Medulla oblongata (tissue), 1 donor: ENCODE measurements around the gene DMRTB1.

Experiments used
- DNase-seq: peaks from one replicate; pipeline ENCODE4 v3.0.0-alpha.2; 2015; ENCODE audit errors: extremely low spot score

DMRTB1 gene

DNA sequence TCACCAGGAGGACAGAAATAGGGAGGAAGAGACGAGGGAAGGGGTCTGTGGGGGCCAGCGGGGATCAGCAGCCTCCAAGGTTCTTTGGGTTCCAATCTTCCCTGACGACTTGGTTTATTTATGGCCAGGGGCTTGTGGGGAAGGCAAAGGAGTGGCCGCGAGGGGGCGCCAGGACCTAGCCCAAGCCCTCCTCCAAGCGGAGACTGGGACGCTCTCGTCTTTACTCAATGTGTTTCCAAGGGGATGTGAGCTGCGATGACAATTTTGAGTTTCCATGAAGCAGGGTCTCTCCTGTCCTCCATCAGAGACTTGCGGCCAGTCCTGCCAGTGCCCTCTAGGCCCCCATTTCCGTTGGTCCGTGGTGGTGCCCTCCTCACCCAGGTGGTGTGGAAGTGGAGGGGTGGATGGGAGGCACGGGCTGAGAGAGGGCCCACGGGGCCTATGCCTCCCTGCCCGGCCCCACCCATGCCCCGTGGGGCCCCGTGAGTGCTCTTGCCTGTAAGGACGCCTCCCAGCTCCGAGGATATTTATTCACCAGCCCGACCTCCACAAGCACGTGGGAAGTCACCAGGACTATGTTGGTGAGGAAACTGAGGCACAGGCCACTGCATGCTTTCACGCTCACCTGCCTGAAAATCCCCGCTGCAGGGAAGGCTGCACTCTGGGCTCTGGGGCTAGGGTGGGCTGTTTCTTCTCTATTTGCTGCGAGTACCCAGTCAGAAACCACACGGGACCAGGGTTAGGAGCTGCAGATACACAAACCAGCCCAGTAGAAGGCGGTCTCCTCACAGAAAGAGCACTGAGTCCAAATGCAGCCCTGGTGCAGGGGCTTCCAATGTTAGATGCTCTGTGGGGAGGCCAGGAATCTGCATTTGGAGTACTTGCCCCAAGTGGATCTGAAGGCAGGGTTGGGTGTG, 26.5 kb downstream of the DMRTB1 start:
- DNase-seq: peak; percentile 82

DNA sequence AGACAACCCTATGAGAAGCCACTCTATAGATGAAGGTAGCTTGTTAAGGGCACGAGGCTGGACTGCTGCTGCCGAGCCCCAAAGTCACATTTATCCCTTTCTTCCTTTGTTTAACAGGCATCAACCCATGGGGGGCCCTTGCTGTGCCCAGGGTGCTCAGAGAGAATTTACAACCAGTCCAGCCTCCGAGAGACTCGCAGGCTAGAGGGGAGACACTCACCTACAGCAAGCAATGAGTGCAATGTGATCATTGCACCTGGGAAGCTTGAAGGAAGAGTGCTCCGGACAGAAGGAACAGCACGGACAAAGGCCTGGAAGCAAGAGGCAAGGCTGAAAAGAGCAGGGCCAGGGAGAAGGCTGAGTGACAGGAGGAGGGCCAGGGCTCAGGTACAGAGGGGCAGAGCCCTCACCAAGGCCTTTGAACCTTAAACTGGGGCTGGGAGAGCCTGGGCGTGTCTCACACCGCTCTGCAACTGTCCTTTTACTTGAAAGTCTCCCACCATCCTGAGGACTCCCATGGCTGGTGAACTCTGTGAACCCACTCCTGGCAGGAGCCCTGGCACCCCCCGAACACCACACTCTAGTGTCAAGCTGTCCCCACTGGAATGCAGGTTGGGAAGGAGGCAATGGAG, 27.3 kb downstream of the DMRTB1 start:
- DNase-seq: no peak

DNA sequence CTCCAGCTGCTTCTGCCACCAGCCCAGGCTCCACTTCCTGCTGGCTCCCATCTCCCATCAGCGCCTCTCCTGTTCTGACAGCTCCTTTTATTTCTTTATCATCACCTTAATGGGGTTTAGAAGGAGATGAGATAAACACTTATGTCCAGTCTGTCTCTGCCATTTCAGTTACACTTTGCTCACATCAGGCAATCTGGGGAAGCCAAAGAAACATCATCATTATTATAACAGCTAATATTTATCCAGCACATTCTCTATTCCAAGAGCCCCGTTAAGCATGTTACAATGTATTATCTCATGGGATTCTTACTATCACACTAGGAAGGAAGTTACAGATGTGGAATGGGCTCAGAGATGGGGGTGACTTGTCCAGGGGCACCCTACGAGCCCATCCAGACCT, 31.2 kb downstream of the DMRTB1 start:
- no peak for DNase-seq

GRCh38 chr1:53495633-53496345, 36.6 kb downstream of the DMRTB1 start:
- DNase-seq: no peak

DNA sequence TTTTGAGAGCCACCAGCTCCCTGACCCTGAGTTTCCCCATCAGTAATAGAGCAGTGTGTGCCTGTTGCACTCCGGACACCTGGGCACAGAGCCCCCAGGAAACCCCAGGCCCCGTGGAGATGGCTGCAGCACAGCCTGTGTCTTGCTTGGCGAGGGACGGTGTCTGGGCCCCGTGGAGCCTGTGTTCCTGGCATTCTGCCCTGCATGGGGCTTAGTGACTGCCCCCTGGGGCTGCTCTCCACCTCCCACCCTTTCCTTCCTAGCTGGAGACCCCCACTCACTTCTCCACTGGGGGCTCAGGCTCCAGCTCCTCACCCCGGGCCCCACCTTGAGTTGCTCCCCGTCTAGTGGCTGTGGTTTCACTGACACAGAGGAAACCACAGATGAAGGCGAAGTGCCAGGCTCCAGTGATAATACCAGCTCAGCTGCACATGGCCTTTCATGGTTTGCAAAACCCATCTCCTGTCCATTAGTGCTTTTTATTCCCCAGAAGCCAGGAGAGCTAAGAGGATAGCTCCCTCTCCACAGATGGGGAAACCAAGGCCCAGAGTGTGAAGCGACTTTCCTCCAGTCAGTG, 39.4 kb downstream of the DMRTB1 start:
- DNase-seq: no peak

DNA sequence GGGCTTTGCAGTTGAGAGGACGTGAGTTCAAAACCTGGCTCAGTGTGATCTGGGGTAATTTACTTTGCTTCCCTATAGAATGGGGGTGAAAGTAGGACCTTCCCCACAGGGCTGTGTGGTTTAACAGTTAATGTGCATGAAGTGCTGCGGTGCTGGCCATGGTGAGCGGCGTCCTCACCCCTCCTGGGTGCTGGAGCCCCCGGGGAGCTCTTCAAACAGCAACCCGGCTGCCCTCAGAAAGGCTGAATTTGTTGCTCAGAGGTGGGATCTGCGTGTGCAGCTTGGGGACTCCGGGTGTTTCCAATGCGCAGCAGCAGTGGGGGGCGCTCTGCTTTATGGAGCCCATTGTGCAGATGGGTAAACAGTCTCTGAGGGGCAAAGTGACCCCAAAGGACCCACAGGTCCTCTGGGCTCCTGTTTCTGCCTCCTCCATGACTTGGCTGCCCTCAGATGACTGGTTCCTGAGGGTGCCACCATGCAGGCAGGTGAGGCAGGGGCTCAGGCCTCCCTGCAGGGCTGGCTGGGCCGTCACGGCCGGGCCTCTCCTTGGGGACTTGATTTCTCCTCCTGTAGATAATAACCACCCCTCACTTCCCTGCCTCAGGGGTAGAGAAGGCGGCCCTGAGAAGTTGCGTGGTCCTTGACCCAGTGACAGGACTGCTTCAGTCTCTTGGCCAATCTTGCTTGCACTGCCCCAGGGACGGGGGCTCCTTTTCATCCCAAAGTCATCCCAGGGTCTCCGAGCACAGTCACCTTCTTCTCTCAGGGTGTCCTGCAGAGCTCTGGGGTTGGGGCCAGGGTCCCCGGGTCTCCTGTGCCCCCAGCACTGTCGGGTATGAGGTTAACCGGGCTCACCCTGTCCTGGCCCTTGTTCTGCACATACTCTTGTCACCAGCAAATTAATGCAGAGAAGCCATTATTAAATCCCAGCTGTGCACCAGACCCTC, 40.3 kb downstream of the DMRTB1 start:
- no peak for DNase-seq

GRCh38 chr1:53500204-53501064, 41.2 kb downstream of the DMRTB1 start:
- no peak for DNase-seq

DNA sequence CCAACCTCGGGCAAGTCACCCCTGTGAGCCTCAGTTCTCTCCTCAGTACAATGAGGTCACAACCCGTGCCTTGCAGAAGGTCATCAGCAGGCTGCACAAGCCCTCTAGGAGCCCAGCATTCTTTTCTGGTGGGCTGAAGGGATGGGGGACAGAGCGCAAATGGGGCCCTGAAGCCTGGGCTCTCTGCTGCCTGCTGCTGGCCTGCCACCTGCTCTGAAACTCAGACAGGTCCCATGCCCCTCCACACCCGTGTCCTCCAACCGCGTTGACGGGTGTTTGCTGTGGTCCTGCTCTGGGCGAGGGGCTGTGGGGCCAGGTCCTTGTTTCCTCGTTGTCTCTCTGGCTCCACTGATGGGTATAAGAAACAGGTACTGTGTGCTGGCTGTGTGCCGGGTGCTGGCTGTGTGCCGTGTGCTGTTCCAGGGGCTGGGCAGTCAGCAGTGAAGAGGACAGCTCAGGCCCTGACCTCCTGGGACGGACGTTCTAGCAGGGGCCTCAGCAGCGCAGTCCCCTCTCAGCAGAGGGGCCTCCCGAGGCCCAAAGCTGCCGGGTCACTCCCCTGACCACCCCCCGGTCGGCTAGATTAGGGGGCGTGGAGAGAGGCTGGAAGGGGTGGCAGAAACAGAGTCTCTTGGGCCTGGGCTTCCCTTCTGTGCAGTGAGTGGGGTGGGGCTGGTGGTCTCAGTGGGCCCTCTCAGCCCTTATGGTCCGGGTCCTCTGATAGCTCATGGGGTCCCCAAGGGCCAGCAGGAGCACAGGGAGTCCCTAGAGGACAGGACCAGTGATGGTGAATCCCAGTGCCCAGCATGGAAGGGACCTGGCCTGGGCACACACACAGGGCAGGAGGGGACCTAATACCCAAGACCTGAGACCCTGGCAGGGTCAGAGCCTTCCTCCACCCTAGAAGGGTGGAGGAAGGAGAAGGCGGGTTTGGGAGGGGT, 42.1 kb downstream of the DMRTB1 start:
- no peak for DNase-seq

DNA sequence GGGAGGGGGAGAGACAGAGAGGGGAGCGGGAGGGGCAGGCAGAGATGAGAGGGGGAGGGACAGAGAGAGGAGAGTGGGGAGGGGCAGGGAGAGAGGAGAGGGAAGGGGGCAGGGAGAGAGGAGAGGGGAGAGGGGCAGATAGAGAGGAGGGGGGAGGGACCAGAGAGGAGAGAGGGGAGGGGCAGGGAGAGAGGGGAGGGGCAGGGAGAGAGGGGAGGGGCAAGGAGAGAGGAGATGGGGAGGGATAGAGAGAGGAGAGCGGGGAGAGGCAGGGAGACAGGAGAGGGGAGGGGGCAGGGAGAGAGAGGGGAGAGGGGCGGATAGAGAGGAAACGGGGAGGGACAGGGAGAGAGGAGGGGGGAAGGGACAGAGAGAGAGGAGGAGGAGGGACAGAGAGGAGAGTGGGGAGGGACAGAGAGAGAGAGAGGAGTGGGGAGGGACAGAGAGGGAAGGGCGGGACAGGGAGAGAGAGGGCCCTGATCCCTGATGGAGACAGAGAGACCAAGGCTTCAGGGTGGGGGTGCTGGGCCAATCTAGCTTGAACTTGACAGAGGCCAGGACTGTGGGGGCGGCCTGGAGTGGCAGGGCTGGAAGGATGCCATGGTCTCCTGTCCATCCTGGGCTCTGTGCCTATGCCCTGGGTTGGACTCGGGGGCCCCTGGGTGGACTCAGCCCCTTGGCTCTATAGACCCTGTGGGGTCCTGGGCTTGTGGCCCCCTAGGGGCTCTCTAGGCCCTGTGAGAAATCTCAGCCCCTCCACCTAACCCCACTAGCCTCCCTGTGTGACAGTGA, 43.6 kb downstream of the DMRTB1 start:
- no peak for DNase-seq

GRCh38 chr1:53503433-53504217, 44.4 kb downstream of the DMRTB1 start:
- no peak for DNase-seq

DNA sequence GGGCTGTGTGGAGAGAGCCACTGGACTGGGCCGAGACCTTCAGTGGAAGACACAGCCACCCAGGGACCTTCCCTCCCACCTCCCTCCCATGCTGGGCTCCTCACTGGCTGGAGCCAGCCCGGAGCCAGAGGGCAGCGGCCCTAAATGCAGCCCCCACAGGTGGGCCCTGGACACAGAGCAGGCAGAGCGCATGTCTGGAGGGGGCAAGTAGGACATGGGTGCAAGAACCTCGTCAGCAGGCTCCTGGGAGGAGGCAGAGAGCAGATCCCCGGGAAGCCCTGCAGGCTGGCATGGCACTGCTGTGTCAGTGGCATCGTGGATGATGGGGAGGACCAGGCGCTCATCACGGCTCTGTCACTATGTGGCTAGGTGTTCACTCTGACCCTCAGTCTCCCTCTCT, 45.7 kb downstream of the DMRTB1 start:
- DNase-seq: no peak

- no peak for DNase-seq
These were observed 46.2 kb downstream of the DMRTB1 start for GRCh38 chr1:53505401-53505800.

- no peak for DNase-seq
These were observed 46.7 kb downstream of the DMRTB1 start for GRCh38 chr1:53505891-53506290.

GRCh38 chr1:53506355-53507050, 47.3 kb downstream of the DMRTB1 start:
- no peak for DNase-seq

DNA sequence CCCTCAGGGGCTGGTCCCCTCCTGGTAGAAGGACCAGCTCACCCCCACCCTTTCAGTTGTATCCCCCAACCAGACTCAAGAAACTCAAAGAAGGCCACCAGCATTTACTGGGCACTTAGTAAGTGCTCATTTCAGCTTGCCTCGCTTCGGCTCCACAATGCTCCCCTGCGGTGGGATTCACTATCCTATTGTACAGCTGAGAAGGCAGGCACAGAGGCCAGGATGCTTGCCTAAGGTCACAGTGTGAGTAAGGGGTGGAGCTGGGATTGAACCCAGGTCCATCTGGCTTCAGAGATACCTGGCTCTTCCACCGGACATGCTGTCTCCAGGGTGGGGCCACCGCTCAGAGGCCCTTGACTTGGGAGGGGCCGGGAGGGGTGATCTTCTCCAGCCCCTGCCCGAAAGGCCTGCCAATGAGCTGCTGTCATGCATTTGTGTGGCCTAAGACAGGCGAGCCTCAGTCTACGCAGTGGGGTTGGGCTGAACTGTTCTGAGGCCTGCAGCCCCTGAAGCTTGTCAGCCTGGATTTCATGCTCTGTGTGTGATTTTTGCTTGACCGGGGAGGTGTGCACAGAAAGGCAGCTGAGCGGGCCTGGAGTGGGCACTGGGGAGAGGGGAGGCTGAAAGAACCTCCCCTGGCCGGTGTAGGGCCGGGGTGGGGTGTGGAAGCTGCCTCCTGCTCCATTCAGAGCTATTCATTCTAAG, 48.1 kb downstream of the DMRTB1 start:
- DNase-seq: no peak
